DMS53 treated with DMSO at 0.1 percent for 48 hours (cell line): ENCODE measurements around the gene LY6G6D.

ENCODE experiments used
- DNase-seq: peaks from one replicate; lab custom pipeline; 2025; ENCODE audit not compliant: unreplicated experiment; lab: John Stamatoyannopoulos, UW

Gene LY6G6D

DNA sequence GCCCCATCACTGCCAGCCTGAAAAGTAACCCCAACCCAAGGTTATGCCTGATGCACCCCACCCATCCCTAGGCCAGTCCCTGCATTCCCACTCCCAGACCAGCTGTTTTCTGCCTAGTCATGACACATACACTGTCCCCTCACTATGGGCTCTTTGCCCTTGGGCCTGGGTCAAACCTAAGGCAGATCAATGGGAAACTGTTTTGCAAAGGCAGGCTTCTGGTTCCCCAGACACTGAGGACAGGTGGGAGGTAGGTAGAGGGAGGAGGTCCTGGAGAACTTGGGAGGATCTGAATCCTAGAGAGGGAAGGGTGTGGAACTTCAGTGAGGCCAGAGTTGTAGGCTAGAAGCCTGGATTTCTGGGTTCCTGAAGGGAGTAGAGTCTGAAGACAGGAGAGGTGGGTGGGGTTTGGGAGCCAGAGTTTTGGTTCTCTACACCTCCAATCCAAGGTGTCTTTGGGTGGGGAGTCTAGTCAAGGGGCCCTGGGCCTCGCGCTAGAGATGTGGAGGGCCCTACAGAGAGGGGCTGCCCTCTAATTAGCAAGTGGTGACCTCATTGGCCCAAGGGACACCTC is 19.2 kb downstream of the LY6G6D start:
- DNase-seq, result no peak

DNA sequence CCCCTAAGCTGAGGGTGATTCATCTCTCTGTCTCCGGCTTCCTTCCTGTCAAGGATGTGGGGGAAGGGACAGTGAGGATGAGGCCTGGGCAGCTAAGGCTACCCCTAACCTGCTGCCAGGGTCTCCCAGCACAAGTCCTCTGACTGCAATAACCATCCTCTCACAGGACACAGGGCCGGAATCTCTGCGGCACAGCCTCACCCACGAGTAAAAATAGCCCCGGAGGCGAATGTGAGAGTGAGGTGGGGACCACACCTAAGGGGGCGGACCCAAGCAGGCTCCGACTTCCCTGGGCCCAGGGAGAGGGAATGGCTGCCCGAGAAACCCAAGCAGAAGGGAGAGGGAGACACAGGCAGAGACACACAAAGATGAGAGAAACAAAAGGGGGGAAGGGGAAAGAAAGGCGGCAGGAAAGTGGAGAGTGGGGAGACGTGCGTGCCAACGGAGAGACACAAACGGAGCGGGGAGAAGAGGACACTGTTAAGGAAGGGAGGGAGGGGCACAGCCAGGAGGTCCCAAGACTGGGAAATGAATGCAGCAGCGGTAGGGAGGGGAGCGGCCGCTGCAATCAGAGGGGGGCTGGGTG is 19.8 kb downstream of the LY6G6D start:
- DNase-seq, result peak; percentile 69

DNA sequence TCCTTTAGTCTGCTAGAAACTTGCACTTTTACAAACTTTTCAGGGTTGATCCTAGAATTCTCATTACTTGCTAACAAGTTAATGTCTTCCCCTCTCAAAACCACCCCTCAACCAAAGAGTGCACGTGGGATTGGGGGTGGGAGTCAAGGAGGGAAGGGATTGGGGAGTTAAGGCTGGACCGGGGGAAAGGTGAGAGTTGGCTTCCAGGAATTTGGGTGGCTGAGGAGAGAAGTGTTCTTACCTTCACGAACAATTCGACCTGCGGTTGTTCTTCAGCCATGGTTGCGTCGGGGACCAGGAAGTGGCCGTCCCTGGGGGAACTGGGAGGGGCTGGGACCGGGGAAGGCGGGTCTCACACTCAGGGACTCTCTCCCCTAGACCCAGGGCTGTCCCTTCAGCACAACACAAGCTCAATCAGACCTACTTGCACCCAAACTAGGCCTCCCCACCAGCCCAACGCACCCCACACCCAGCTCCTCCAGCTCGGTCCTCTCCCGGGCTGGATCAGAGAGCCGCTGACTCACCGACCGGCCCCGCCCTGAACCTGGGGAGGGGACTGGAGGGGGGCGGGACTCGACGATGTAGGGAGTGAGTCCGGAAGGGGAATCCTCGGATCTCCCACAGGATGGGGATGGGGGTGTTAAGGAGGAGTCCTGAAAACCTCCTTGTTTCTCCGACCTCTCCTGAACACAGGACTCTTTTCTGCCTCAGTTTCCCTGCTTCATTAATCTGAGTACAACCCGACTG is 21.0 kb downstream of the LY6G6D start, which contains the start of gene CLIC1:
TSS of gene CLIC1 (minus strand) at position 510 of the 747 bp plus-strand sequence. CDS start at position 280, 230 bp downstream.
- peak; percentile 82 for DNase-seq

DNA sequence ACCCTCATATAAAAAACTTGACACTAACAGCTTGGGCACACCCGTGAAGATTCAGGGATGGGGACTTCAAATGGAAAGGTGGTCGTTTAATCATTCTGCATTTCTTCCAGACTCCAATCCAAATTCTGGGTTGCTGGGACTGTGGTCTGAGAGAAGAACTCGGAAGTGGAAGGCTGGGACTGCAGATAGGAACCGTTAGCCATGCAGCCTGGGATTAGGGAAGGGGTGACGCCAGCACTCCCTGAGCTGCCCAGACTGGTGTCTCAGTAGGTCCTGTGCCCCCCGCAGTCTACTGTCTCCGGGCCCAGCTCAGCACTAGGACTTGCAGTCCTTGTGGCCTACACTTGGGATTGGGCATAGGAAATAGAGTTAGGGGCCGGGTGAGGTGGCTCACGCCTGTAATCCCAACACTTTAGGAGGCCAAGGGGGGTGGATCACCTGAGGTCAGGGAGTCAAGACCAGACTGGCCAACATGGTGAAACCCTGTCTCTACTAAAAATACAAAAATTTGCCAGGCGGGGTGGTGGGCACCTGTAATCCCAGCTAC is 21.7 kb downstream of the LY6G6D start:
- no peak for DNase-seq

DNA sequence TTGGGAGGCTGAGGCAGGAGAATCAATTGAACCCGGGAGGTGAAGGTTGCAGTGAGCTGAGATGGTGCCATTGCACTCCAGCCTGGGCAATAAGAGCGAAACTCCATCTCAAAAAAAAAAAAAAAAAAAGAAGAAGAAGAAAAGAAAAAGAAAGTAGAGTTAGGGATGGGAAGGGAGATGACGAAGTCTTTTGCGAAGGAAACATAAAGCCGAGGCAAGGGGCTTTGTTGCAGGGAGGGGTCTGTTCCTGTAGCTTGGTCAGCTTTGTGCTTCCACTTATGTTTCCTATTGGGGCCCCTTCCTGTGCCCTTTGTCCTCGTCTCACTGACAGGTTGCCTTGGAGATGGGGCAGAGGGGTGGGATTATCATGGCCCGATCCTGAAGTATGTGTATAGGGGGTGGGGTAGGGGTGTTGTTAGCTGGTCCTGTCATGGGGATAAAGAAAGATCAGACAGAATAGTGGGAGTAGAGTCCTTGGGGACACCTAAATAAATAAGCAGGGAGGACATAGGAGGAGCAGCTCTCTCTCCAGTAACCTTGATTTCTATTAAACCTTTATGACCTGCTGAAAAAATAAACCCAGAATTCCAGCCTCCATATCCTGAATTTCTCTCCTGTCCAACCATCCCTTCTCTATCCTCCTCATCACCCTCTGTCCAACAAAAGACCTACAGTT is 22.3 kb downstream of the LY6G6D start:
- DNase-seq, result peak; percentile 80

DNA sequence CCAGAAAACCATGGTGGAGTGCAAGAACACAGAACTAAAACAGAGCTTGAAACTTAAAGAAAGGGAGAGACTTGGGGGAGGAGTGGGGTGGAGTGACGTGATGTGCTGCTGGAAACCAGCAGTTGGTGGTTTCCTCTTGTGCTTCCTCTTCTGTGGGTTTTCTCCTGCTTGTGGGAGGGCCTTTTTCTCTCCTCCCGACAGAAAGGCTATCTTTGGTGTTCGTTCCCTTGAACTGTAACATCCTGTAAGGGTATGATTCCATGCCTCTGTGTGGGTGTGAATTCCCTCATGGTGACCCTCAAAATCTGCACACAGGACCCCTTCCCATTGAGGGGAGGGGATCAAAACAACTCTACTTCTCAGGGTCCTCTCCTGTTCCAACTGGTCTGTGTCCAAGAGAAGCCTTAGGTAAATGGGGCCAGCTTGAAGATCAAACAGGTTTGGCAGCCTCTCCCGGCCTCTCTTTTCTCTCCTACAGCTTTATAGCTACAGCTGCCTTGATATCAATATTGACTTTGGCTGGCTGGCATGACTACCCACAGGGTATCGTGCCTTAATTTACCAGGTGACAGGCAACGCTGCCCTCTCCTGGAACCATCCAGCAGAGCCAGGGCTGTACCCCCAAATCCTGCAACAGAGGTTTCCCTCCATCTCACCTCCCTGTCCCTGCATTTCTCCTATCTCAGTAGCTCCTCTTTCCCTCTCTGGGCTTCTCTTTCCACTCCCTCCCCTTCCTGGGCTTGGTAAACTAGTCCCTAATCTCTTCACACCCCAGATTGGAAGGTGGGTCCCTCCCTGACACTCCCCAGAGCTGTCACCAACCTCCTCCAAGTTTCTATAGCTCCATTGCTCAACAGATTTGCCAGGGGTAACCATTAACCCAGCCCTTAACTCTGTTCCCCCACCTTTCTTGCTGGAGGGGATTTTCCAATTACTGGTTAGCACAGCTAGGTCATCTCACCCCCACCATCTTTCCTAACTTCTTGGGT is 23.1 kb downstream of the LY6G6D start:
- peak; percentile 97 for DNase-seq

DNA sequence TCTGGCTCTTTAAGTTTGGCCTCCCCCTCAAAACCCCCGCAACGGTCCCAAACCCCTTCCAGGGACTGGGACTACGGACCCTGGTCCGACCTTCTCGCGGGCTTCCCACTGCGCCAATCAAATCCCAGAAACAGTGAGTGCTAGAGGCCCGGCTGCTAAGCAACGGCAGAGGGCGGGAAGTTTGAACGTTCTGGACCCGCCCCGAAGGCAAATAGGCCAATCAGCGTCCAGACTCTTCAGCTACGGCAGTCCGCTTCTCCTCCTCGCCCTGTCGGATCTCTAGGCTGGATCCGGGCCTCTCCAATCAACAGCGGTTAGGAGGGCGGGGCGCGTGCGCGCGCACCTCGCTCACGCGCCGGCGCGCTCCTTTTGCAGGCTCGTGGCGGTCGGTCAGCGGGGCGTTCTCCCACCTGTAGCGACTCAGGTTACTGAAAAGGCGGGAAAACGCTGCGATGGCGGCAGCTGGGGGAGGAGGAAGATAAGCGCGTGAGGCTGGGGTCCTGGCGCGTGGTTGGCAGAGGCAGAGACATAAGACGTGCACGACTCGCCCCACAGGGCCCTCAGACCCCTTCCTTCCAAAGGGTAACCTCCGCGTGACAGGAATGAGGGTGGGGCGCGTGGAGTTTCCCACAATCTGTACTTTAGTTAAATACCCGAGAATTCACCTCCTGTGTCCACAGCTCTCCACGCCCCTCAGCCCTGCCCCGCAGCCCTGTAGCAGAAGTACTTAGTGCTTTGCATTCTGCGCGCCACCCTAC is 24.7 kb downstream of the LY6G6D start, which contains the start of gene MSH5:
TSS of gene MSH5 (plus strand) at position 367 of the 758 bp plus-strand sequence. CDS start 462 bp downstream, outside the sequence.
- DNase-seq, result peak; percentile 98

DNA sequence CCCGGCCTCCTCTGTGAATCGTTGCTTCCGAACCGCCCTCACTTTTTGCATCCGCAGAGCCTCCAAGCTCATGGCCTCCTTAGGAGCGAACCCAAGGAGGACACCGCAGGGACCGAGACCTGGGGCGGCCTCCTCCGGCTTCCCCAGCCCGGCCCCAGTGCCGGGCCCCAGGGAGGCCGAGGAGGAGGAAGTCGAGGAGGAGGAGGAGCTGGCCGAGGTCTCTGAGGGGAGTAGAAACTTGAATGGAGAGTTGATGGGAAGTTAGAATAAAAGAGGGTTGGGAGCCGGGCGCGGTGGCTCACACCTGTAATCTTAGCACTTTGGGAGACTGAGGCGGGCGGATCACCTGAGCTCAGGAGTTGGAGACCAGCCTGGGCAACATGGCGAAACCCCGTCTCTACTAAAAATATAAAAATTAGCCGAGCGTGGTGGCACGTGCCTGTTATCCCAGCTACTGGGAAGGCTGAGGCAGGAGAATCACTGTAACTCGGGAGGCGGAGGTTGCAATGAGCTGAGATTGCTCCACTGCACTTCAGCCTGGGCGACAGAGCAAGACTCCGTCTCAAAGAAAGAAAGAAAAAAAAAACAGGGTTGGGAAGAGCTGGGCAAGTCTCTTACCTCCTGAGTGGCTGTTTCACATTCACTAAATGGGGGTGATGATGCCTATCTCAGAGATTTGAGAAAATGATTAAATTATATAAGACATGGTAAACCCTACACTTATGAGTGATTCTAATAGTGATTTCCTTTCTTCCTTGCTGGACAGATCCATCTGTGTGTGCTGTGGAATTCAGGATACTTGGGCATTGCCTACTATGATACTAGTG is 25.5 kb downstream of the LY6G6D start:
- no peak for DNase-seq

DNA sequence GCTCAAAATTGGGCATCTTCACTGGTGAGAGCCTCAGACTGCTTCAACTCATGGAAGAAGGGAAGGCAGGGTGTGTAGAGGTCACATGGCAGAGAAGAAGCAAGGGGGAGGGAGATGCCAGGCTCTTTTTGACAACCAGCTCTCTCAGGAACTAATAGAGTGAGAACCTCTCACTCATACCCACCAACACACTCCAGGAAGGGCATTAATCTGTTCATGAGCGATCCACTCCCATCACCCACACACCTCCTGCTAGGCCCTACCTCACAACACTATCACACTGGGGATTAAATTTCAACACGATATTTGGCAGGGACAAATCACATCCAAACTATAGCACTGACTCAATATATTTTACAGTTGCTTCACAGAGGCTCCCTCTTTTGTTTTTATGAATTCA is 26.7 kb downstream of the LY6G6D start:
- no peak for DNase-seq

DNA sequence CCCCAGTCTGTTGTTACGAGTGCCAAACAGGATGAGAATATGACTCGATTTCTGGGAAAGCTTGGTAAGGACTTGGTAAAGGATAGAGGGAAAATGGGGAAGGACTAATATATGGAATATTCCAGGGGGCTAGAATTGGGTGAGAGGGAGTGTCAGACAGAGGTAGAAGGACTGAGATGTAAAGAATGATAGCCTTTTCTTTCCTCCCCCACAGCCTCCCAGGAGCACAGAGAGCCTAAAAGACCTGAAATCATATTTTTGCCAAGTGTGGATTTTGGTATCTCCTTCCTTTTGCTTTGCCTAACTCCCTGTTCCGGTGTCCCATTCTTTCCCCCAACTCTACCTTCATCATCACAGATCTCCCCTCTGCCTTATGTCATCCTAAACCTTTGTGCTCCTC is 27.7 kb downstream of the LY6G6D start:
- no peak for DNase-seq

DNA sequence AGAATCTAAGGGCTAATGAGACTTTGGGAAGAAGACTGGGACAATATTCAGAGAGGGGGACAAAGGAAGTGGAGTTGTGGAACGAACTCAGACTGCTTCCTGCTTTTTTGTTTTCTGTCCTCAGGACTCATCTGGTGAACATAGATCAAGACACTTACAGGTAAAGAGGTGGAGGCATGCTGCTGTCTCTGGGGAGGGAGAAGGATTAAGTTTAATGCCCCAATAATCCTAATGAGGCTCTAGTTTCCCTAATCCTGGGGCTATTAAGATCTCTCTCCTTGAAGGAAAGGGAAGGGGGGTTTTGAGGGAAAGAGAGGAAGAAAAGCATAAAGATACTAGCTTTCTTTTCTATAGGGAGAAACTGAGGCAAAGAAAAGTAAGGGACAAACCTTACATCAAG is 29.3 kb downstream of the LY6G6D start:
- DNase-seq, result no peak

DNA sequence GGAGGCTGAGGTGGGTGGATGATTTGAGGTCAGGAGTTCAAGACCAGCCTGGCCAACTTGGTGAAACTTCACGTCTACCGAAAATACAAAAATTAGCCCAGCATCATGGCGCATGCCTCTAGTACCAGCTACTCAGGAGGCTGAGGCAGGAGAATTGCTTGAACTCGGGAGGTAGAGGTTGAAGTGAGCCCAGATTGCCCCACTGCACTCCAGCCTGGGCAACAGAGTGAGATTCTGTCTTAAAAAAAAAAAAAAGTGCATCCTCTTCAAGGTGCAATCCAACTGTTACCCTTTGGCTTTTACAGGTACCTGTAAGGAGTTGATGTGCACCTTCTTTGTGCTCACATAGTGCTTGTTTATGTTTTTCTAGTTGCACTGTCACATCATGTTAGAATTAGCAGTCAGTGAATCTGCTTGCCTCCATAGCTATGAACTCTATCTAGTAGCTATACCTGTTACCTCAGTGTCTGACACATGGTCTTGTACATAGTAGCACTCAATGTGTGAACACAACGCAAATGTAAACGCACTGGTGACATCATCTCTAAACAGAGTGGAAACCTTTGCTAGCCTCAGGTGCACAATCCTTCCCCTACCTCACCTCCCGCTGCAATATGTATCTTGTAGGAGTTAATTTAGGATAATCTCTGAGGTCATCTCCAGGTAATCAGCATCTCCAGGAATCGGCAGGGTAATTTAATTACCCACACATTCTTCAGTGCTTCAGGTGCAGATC is 34.3 kb downstream of the LY6G6D start:
- DNase-seq, result peak; percentile 41

DNA sequence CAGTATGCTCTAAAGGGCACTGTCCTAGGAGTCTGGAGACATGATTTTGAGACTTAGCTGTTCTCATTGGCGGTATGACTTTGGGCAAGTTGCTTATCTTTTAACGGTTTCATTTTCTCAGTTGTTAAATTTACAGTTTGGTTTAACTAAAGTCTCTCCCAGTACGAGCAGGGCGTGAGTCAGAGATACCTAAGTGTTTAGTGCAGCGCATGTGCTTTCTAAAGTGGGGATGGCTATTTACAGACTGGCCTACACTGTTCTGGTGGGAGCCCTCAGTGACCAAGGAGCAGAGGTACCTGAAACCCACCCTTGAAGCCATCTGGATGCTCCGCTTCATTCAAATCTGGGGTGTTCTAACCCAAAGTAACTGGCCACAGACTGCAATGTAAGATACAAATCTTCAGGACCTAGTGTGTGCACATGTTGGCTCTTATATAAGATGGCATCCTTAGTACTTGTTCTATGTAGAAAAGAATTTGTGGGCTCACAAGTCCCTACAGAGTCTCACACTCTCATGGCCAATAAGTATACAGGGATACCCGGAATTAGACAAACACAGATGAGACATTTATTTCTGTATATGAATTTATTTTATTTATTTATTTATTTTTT is 35.4 kb downstream of the LY6G6D start:
- no peak for DNase-seq

DNA sequence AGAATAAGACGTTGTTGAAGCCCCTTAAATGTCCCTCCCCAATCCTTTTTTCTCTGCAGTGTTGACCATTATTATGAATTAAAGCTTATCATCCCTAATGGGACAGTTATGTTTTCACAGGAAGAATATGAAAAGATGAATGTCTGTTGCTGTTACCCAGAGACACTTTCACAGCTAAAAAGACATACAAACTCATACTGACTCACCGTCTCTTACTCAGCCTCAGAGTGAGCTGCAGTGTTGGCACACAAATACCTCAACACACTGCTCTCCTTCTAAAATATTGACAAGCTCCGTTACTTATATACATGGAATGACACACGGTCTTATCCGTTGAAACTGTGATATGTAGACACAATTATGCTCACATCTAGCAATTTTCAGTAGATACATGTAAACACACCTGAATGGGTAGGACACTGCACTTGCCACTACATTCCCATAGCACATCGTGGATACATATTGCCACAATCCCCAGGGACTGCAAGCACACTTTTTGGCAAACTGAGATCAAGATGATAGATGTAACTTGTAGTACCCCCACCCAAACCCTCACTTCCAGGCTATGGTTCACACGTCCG is 37.7 kb downstream of the LY6G6D start:
- DNase-seq, result no peak

DNA sequence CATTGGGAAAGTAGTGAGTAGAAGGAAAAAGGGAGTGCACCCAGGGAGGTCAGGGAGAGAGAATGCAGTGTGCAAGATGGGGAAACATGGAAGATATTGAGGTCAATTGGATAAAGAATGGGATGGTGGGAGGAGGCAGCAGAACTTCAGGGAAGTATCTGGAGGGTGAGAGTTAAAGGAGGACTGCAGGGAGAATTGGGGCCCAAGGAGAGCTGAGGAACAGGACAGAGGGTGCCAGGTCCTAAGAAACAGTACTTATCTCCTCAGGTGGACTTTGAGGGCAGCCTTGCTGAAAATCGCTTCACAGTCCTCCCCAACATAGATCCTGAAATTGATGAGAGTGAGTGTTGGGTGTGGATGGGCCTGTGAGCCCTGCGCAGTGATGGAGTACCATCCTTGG is 43.1 kb downstream of the LY6G6D start:
- DNase-seq, result no peak

DNA sequence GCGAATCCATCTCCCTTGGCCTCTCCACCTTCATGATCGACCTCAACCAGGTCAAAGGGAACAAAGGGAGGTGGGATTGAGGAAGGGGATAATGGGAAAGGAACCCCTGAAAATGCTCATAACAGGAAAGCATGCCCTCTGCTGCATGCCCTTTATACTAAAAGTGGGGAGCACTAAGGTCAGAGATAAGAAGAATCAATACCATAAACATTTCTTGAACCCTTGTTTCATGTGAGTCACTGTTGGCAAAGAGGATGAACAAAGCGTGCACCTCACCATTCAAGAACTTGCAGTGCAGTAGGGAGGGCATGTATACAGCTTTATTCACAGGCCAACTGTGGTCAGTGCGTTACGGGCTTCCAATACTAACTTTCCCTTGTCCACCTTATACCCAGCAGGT is 45.6 kb downstream of the LY6G6D start:
- no peak for DNase-seq

DNA sequence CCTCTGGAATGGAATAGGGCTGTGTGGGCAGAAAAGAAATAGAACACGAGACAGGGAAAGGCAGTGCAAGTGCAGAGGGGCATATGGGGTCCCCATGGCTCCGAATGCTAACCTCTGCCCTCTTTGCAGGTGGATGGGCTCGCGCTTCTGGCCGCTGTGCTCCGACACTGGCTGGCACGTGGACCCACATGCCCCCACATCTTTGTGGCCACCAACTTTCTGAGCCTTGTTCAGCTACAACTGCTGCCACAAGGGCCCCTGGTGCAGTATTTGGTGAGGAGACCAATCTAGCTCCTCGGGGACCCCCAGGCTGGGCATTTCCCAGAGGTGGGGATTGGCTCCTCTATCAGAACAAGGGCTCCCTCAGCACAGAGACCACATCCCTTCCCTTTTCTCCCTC is 46.2 kb downstream of the LY6G6D start:
- DNase-seq, result no peak
